Activated CD8-positive, alpha-beta T cell treated with anti-CD3 and anti-CD28 coated beads for 36 hours (primary cell): ENCODE data around the gene MARCHF4. TPM values are rescaled to one million over a fixed set of nuclear protein-coding genes. Genes with fewer than 3 reads are reported as not detected.

ENCODE experiments used
- ATAC-seq: fragments of 200-7000 bp; cut with Tn5 transposase; one replicate; pipeline ENCODE4 v1.10.0; 2021; ENCODE audit warnings: mild to moderate bottlenecking, moderate library complexity
- CTCF ChIA-PET: fragments of 350-600 bp; sonication (Branson Sonifier 250); formaldehyde crosslinking; loops from one replicate; lab custom pipeline; 2021; ENCODE audit warnings: antibody characterized with exemption; lab: Charles Lee
- POLR2A ChIA-PET: fragments of 350-600 bp; sonication (Branson Sonifier 250); formaldehyde crosslinking; loops from one replicate; lab custom pipeline; 2021; ENCODE audit warnings: antibody characterized with exemption; lab: Charles Lee
- DNase-seq: peaks from one replicate; pipeline ENCODE4 v3.0.0-alpha.2; 2020
- H3K27ac Mint-ChIP-seq: one replicate; pipeline ENCODE4 v1.8.0; 2021; ENCODE audit warnings: mild to moderate bottlenecking, mixed read lengths
- H3K27me3 Mint-ChIP-seq: one replicate; pipeline ENCODE4 v1.8.0; 2021; ENCODE audit warnings: mixed read lengths
- H3K36me3 Mint-ChIP-seq: one replicate; pipeline ENCODE4 v1.8.0; 2021; ENCODE audit warnings: low read depth, mixed read lengths
- H3K4me1 Mint-ChIP-seq: one replicate; pipeline ENCODE4 v1.8.0; 2021; ENCODE audit warnings: low read depth, mixed read lengths
- H3K4me3 Mint-ChIP-seq: one replicate; pipeline ENCODE4 v1.8.0; 2021; ENCODE audit warnings: mild to moderate bottlenecking, moderate library complexity, mixed read lengths
- H3K9me3 Mint-ChIP-seq: one replicate; pipeline ENCODE4 v1.8.0; 2021; ENCODE audit warnings: mixed read lengths
- CTCF ChIP-seq: fragments of 200-600 bp; IDR thresholded peaks from one replicate; pipeline ENCODE4 v1.8.0; 2022; ENCODE audit warnings: antibody characterized with exemption, mild to moderate bottlenecking
- intact Hi-C: fragments of 100-400 bp; cut with micrococcal nuclease; formaldehyde crosslinking; loops from one replicate; pipeline ENCODE4 v1.10.0; 2022
- total RNA-seq, 2 experiments: library from RNA; stranded (reverse); gene quantifications; one replicate each; pipeline ENCODE4 v1.2.3, GENCODE V29; 2021

MARCHF4 gene
- total RNA-seq, 2 experiments from 2014 or later = not detected

DNA sequence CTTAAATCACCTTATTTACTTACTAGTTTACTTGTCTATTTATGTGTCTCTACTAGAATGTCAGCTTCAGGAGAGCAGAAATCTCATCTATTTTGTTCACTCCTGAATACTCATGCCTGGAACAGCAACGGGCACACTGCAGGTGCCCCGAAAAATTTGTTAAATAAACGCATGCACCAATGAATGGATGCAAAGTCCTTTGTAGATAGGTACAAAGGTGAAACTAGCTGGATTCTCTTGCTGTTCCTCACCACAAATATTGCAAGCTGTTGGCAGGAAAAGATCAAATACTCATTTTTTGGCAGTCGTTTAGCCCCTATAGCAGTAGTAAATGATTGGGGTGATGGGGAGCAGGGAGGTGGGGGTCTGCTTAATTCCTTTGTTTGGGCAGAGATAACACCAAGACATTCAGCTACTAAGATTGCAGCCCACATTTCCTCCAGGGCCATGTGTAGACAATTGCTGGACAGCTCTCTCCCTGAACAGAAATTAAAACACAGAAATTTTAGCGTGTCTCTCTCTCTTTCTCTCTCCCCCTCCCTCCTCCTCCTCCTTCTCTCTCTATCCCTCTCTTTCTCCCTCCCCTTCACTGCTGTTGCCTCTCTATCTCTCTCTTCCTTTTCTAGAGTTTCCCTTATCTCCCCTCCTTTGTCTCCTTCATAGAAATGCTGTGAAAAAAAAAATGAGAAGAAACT, 5.4 kb downstream of the MARCHF4 start:
- H3K9me3 Mint-ChIP-seq = no peaks in the 10 kb centered on the region
- POLR2A ChIA-PET = interaction anchor here (0.6 kb wide), 1 partner anchor 82 kb away, joined by 4 read pairs; no protein-coding TSS in a partner anchor
- H3K27me3 Mint-ChIP-seq = peaks cover 22% of the 10 kb centered on the region
- ATAC-seq (no peak), DNase-seq (no peak)
- CTCF ChIA-PET = interaction anchor here (1.5 kb wide), 1 partner anchor 38 kb away, joined by 6 read pairs; no protein-coding TSS in a partner anchor
- peaks cover 5% of the 10 kb centered on the region for H3K4me1 Mint-ChIP-seq
- H3K4me3 Mint-ChIP-seq = no peak overlapping the region
- TF ChIP-seq CTCF = no peak
- H3K36me3 Mint-ChIP-seq = no peaks in the 10 kb centered on the region
- H3K27ac Mint-ChIP-seq = no peak overlapping the region
- intact Hi-C loops = no loop called here

DNA sequence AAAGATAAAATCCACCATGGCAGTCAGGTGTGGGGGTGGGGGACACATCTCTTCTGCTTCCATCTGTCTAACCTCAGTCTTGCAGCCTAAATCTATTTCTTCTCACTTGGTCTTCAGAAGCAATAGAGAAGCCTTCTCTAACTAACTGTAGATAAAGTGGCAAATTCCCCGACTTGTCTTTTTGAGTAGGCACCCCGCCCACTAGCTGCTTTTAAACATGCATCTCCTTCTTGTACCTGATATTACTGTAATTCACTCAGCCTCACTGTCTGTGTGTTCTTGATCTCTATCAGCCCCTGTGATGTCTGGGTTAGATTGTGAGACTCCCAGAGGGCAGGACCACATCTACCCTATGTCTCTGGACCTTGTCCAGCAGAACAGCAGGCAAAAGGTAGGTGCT, 6.8 kb downstream of the MARCHF4 start:
- peaks cover 16% of the 10 kb centered on the region for H3K27me3 Mint-ChIP-seq
- no peak for TF ChIP-seq CTCF
- H3K4me3 Mint-ChIP-seq = no peak overlapping the region
- H3K27ac Mint-ChIP-seq = no peak overlapping the region
- no peaks in the 10 kb centered on the region for H3K9me3 Mint-ChIP-seq
- peaks cover under 1% of the 10 kb centered on the region for H3K4me1 Mint-ChIP-seq
- POLR2A ChIA-PET = interaction anchor here (0.6 kb wide), 1 partner anchor 134 kb away, joined by 3 read pairs; no protein-coding TSS in a partner anchor
- intact Hi-C loops = no loop called here
- ATAC-seq (no peak), DNase-seq (no peak)
- H3K36me3 Mint-ChIP-seq = no peaks in the 10 kb centered on the region
- CTCF ChIA-PET = interaction anchor here (0.6 kb wide), 1 partner anchor 121 kb away, joined by 3 read pairs; no protein-coding TSS in a partner anchor

- Mint-ChIP-seq H3K4me3 (no peak overlapping the region), H3K27ac (no peak overlapping the region), H3K4me1 (no peaks in the 10 kb centered on the region), H3K27me3 (no peaks in the 10 kb centered on the region), H3K36me3 (no peaks in the 10 kb centered on the region), H3K9me3 (no peaks in the 10 kb centered on the region)
- ChIA-PET POLR2A (interaction anchor here (0.6 to 0.9 kb wide), 2 partner anchors 10 to 209 kb away, joined by 3 read pairs; no protein-coding TSS in a partner anchor), CTCF (interaction anchor here (0.9 to 1.3 kb wide), 5 partner anchors 10 to 148 kb away, joined by 3 to 9 read pairs (median 3); partner anchors contain the start of gene MARCHF4)
- ATAC-seq = no peak
- no peak for TF ChIP-seq CTCF
- intact Hi-C loops = no loop called here
- DNase-seq = no peak
These were observed 9.1 kb downstream of the MARCHF4 start for GRCh38 chr2:216363221-216363620.

DNA sequence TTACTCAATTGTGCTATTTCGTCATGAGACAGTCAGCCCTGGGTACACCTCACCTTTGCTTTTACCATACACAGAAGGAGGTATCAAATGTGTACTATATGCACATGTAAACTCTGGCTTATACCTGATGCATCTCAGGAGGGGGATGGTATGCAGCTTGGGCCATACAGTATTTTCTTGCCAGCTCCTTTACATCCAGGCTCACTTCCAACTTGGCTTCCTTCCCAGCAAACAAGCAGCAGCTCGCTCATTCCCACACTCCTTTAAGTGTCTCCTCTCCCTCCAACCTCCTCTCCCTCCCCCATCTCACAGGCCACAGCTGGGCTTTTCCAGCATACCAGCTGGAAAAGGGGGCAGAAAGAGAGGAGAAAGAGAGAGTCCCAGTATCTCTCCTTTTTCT, 9.6 kb downstream of the MARCHF4 start:
- no peak for TF ChIP-seq CTCF
- DNase-seq (no peak), ATAC-seq (no peak)
- Mint-ChIP-seq H3K4me1 (no peaks in the 10 kb centered on the region), H3K27ac (no peak overlapping the region), H3K36me3 (no peaks in the 10 kb centered on the region), H3K4me3 (no peak overlapping the region), H3K9me3 (no peaks in the 10 kb centered on the region), H3K27me3 (no peaks in the 10 kb centered on the region)
- ChIA-PET POLR2A (interaction anchor here (0.6 to 0.9 kb wide), 2 partner anchors 10 to 208 kb away, joined by 3 read pairs; no protein-coding TSS in a partner anchor), CTCF (interaction anchor here (1.0 to 1.3 kb wide), 3 partner anchors 10 to 78 kb away, joined by 3 to 9 read pairs (median 3); partner anchors contain the start of gene MARCHF4)
- intact Hi-C loops = no loop called here

DNA sequence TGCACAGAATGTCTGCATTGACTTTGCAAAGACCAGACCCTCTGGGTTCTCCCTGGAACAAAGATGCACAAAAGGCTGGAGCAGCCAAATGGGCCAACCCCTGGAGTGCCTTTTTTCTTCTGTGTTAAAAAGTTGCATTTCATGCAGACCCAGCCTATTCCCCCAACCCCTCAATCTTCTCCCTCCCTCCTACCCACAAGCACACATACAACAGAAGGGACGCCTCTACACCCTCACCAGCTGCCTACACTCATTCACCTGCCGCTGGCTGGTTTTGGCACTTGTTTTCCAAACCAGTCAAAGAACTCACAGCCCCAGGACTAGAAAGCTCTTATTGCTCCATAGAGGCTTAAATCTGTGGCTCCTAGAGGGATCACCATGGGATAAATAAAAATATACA, 16.6 kb downstream of the MARCHF4 start:
- ChIA-PET CTCF (no interaction called here), POLR2A (no interaction called here)
- H3K36me3 Mint-ChIP-seq = no peaks in the 10 kb centered on the region
- H3K27ac Mint-ChIP-seq = no peak overlapping the region
- no peak overlapping the region for H3K4me3 Mint-ChIP-seq
- peaks cover 38% of the 10 kb centered on the region for H3K4me1 Mint-ChIP-seq
- no peaks in the 10 kb centered on the region for H3K27me3 Mint-ChIP-seq
- TF ChIP-seq CTCF = no peak
- H3K9me3 Mint-ChIP-seq = no peaks in the 10 kb centered on the region
- ATAC-seq (no peak), DNase-seq (no peak)
- intact Hi-C loops = no loop called here
